T-helper 2 cell (primary cell): ENCODE data around the gene AP1B1.

Experiments
- DNase-seq, 5 experiments: peaks; one replicate each; pipeline versions ENCODE4 v3.0.0 to v3.0.0-alpha.2; 2012 to 2022

Gene AP1B1

DNA sequence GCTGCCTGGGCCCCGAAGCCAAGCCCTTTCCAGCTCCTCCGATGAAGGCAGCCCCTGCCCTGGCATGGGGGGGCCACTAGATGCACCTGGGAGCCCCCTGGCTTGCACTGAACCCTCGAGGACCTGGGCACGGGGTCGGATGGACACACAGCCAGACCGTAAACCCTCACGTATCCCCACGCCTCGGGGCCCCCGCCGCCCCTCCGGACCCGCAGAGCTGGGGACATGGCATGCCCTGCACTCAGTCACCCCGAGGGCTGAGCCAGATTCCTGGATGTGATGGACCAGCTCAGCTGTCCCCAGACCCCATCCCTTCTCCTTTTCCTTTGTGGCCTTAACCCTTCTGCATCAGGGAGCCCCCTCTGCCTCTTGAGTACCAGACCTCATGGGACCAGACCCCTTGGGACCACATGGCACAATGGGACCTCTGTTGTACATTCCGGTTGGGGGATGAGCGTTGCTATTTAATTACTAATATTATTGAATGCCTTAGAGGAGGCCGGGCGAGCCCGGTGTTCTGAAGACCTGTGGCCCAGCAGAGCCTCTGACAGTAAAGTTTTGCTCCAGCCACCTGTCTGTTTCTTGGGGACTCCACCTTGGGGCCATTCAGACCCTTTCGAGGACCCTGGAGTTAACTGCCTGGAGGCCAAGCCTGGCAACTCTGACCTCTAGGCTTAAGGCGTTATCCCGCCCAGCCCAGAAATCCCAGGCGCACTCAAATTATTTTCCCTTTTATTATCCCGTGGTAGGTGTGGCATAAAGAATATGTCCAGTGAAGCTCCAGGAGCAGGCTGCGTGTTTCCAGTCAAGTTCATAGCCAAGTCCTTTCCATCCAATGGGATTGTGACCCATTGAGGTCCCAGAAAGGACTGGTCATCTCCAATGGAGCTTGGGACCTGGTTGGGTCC lies 75.9 kb downstream of the AP1B1 start:
- DNase-seq: no peak

DNA sequence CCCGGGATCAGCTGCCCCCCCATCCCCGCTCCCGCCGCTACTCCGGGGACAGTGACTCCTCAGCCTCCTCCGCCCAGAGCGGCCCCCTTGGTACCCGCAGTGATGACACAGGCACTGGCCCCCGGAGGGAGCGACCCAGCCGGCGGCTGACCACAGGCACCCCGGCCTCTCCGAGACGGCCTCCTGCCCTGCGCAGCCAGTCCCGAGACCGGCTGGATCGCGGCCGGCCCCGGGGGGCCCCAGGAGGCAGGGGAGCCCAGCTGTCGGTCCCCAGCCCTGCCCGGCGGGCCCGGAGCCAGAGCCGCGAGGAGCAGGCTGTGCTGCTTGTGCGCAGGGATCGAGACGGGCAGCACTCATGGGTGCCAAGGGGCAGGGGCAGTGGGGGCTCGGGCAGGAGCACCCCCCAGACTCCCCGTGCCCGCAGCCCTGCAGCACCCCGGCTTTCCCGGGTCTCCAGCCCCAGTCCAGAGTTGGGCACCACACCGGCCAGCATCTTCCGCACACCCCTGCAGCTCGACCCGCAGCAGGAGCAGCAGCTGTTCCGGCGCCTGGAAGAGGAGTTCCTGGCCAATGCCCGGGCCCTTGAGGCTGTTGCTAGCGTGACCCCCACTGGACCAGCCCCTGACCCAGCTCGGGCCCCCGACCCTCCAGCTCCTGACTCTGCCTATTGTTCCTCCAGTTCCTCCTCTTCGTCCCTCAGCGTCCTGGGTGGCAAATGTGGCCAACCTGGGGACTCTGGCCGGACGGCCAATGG lies 76.7 kb downstream of the AP1B1 start:
- no peak for DNase-seq

DNA sequence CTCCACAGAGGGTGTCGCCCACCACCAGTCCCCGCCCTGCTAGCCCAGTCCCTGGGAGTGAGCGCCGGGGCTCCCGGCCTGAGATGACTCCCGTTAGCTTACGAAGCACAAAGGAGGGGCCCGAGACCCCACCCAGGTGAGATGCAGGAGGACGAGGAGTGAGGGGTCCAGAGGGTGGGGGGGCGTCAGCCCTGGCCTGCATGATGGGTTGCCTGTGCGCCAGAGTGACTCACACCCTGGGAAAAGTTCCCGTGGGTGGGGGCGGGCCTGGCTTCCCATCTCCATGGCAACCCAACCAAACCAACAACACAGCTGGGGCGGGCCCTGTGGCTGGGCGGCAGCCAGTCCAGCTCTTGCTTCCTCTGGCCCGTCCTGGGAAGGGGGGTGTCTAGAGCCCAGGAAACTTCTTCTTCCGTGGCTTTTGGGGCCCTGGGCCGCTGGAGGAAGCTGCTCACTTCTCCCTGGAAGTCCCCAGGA lies 77.5 kb downstream of the AP1B1 start:
- DNase-seq: peak in 4 of 5 experiments; percentile 14 to 43 (median 24)

DNA sequence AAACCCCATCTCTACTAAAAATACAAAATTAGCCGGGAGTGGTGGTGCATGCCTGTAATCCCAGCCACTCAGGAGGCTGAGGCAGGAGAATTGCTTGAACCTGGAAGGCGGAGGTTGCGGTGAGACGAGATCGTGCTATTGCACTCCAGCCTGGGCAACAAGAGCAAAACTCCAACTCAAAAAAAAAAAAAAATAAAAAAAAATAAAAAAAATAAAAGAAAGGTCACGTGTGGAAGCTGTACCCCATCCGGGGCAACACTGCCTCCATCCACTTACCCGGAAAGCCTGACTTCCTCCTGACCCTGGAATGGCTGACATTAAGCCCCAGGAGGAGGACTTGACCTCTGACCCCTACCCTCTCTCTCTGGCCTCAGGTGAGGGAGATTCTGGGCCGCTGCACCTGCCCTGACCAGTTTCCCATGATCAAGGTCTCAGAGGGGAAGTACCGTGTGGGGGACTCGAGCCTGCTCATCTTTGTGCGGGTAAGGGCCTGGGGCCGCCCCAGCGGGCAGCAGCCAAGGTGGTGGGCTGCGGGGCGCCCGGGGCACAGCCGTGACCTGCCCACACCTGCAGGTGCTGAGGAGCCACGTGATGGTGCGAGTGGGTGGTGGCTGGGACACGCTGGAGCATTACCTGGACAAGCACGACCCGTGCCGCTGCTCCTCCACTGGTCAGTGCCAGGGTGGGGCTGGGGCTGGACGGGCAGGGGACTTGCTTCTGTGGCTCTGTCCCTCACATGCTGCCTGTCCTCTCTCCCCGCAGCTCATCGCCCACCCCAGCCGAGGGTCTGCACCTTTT lies 78.1 kb downstream of the AP1B1 start:
- no peak for DNase-seq

DNA sequence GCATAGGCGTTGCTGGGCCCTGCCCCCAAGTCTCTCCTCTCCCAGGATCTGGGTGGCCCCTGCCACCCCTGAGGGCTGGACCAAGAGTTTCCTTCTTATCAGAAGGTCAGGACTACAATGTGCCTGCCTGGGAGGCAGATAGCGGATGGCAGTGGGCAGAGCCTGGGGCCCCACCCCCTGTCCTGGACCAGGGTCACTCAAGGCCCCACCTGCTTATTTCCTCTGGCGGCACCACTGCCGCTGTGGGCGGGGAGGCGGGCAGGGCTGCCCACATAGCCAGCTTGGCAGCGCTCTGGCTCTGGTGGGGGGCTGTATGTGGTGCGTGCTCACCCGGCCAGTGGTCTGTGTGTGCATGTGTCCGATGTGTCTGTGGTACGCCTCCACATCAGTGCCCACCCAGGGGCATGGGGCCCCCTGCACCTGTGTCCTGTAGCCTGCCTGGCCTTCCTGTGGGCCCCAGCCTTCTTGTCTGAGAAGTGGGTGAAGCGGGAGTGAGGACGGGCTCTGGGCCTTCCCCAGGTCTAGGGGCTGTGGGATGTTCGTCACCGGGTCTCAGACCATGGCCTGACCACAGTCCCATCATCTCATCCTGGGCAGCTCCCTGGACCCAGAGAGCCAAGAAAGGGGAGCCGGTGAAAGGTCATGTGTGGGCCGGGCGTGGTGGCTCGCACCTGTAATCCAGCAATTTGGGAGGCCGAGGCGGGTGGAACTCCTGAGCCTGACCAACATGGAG lies 78.9 kb downstream of the AP1B1 start:
- DNase-seq: no peak

DNA sequence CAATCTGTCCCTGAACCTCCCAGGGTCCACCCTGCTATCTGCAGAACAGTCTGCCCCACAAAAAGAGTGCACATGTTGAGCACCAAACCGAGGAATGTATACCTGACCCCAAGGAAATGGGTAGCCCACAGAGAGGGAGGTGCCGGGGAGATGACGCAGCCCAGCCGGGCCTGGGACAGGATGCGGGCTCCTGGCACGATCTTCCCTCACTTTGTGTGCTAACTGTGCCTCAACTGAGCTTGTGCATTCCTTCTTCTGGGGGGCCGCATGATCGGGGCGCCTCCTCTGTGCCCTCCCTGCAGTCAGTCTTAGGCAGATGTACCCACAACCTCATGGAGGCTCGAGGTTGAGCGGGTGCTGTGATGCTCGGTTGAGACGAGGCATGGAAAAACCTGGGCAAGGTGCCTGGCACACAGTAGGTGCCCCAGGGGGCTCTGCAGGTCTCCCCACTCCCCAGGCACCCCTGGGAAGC lies 79.5 kb downstream of the AP1B1 start:
- DNase-seq: peak in 2 of 5 experiments; percentile 38 to 89

DNA sequence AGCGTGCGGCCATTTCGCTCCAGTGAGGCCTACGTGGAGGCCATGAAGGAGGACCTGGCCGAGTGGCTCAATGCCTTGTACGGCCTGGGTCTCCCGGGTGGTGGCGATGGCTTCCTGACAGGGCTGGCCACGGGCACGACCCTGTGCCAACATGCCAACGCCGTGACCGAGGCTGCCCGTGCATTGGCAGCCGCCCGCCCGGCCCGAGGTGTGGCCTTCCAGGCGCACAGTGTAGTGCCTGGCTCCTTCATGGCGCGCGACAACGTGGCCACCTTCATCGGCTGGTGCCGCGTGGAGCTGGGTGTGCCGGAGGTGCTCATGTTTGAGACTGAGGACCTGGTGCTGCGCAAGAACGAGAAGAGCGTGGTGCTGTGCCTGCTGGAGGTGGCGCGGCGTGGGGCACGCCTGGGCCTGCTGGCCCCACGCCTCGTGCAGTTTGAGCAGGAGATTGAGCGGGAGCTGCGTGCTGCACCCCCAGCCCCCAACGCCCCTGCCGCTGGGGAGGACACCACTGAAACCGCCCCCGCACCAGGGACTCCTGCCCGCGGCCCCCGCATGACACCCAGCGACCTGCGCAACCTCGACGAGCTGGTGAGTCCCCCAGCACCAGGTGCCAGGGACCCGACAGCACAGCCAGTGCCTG lies 80.1 kb downstream of the AP1B1 start:
- DNase-seq: no peak

DNA sequence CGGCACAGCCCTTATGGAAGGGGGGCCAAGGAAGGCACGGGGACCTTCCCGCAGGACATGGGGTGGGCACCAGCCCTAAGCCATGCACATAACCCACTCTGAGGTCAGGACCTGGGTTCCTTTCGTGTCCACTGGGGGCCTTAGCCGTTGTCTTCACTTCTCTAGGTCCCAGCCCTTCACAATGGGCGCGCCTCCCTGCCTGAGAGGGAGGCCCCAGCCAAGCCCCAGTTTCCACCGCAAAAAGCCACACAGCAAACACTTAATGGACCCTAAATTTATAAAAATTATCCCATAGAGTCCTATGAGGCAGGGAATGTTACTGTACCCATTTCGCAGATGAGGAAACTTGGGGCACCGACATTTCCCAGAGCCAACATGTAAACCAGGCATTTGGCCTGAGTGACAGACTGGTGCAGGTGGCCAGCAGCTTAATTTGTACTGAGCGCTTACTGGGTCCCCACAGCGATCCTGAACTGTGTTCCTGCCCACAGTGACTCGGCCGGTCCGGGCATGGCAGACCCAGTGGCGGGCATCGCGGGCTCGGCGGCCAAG lies 80.7 kb downstream of the AP1B1 start:
- no peak for DNase-seq

DNA sequence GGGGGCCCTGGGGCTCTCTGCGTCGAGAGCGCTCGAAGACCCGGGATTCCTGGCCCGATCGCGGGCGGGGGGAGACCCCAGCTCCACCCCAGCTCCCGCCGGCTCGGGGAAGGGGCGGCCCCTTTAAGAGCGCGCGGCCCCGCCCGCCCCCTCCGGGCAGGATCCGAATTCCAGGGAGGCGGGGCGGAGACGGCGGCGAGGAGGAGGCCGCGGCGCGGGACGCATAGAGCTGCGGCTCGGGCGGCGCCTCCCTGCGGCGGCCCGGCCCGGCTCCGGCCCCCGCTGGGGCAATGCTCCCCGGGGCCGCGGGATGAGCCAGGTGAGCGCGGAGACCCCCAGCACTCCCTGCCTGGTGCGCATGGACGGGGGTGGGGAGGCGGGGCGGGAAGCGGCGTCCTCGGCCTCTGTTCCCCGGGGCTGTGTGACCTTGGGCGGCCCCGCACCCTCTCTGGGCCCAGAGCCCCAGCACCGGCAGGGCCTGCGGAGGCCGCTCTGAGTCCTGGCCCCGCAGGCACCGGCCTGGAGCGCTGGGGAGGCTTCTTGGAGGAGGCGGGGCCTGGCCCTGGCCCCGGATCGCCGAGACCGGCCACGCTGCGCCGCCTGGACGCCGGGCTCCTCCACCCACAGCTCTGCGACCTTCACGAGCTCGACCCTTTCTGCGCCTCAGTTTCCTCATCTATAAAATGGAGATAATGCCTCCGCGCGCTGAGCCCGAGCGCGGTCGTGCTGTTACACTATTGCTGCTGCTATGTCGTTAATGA lies 81.4 kb downstream of the AP1B1 start:
- peak in 3 of 5 experiments; percentile 29 to 41 (median 30) for DNase-seq

DNA sequence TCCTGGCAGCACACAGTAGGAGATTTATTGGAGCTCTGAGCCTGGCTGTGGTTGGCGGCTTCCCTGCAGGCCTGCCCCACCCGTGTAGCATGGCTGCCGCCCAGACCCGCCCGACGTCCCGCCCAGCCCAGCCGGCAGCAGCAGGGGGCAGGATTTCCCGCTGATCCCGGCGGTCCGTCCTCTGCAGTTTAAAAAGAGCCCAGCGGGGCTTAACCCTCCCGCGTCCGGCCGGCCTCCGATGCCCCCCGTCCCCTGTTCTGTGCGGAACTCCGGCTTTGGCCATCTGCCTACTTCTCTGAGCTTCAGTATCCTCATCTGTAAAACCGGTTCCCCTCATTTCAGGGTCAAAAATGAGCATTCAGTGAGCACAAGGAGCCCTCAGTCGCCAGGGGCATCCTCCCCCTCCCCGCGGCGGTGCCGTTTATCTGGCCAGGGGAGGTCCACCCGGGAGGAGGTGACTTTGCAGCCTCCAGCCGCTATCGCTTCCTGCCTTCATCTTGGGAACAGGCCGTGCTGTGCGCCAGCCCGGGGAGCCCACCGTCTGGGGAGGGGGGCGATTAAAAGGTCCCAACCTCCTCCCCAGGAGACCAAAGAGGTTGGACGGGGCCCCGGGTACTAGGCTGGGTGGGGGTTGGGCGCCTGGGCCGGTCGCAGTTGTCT lies 82.1 kb downstream of the AP1B1 start, which contains the start of gene GAS2L1:
GAS2L1 (plus strand) TSS at position 476 of the 660 bp plus-strand sequence. CDS start 1,456 bp downstream, outside the sequence.
- peak in 3 of 5 experiments; percentile 24 to 66 (median 25) for DNase-seq

DNA sequence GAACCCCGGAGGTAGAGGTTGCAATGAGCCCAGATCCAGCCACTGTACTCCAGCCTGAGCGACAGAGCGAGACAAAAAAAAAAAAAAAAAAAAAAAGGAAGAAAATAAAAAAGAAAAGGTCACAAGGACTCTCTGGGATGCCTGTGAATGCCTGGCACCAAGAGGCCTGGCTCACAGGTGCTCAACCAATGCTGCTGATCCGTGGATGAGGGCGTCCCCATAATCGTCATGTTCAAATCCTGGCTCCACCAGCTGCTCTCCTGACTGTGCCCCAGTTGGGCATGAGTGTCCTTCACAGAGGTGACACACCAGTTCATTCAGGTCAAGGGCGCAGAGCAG lies 82.6 kb downstream of the AP1B1 start:
- no peak for DNase-seq

DNA sequence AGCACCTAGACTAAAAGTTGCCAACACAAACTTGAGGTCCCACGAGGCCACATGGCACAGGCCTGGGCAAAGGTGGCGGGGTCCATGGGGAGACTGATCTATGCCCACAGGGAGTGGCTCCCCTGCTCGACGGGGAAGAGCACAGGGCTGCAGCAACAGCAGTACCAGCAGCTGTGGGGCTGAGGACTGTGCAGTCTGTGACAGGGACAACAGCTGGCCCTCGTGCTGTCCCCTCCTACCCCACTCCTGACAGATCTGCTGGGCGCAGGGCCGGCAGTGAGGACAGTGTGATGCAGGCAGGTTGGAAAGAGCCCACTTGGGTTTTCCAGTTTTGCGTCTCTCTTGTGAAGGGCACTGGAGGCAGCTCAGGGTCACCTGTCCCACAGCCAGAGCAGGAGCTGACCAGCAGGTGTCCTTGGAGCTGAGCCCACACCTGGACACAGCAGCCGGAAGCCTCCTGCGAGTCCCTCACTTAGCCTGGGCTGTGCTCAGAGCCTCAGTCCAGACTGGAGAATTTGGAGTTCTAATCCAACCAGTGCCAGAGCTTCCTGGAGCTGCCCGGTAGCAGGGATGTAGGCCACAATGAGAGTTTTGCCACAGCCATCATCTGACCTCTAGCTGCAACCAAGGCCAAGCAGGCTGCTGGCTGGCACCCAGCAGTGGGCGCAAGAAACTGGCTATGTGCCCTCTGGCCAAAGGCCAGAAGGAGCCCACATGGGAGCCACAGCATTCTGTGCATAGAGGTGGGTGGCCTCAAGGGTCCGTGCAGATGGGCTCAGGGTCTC lies 85.5 kb downstream of the AP1B1 start:
- no peak for DNase-seq

DNA sequence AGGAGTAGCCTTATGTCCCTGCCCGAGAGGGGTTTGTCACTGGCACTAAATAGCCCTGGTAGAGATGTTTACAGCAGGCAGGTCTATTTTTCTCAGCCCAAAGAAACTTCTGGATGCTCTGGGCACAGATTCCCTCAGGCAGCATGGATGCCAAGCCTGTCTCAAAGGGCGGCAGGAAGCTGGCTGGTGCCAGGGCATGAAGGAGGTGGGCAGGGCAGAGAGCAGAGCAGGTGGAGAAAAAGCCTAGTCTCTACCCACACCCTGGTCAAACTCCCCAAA lies 86.0 kb downstream of the AP1B1 start:
- DNase-seq: no peak

DNA sequence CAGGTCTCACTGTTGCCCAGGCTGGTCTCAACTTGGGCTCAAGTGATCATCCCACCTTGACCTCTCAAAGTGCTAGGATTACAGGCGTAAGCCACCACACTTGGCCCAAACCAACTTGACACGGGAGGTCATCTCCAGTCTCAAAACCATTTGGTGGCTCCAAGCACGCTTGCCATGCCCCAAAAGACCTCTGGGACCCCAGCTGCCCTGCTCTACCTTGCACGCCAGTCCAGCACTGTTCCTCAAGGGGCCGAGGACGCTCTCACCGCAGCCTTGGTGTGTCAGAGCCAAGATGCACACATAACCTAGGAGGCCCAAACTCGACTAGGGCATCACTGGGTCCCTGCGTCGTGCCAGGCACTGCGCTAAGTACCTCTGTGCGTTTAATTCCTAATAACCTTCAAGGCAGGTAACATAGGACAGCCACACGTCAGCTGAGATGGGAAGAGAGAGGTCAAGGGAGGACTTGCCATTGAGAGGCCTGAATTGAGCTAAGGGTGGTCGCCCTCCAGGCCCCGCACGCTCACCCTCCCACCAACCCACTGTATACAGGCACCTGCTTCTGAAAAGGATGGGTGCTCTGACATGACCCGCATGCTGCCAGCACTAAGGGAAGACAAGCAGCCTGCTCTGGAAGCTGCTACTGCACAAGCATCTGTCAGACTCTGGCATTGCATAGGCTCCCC lies 86.5 kb downstream of the AP1B1 start:
- DNase-seq: no peak

DNA sequence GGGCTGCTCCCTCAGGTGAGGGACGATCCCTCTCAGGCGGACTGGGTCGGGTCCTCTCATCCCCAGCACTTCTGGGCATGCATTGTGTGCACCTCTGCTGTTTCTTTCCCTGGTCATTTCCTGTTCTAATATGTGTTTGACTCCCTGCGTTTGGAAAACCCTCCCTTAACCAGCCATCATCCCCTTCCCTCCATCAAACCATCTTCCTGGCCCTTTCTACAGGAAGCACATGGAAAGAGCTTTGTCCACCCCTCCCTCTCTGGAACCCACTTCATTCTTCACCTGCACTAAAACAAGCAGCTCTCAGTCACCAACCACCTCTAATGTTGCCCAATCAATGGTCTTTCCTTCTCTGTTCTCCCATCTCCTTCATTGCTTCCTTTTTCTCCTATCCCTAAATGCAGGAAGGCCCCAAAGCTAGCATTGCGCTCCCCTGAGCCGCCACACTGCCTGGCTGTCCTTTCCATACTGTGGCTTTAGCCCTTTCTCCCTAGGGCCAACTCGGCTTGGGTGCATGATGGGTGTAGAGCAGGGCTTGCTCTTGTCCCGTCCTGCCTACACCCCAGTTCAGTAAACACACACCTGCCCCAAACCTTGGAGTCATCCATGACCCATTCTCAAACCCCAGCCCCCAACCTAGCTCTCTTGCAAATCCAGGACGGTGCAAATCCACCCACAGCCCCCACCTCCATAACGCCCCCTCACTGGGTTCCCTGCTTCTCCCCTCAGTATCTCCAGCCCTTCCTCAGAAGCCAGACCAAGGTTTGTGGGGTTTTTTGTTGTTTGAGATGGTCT lies 87.4 kb downstream of the AP1B1 start:
- DNase-seq: no peak

DNA sequence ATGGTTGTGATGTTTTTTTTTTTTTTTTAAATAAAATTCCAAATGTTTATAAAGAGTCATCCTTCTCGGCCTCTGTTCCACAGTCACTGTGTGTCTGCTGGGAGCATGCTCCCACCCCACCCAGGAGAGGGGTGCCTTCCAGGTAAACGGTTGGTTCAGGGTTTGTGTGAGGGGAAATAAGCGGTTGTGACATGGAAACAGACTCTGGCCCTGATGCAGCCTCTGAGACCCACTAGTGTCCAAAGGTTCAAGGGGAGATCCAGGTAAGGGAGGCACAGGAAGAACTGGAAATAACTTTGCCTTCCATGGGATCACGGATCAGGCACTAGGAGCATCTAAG lies 87.9 kb downstream of the AP1B1 start:
- no peak for DNase-seq

DNA sequence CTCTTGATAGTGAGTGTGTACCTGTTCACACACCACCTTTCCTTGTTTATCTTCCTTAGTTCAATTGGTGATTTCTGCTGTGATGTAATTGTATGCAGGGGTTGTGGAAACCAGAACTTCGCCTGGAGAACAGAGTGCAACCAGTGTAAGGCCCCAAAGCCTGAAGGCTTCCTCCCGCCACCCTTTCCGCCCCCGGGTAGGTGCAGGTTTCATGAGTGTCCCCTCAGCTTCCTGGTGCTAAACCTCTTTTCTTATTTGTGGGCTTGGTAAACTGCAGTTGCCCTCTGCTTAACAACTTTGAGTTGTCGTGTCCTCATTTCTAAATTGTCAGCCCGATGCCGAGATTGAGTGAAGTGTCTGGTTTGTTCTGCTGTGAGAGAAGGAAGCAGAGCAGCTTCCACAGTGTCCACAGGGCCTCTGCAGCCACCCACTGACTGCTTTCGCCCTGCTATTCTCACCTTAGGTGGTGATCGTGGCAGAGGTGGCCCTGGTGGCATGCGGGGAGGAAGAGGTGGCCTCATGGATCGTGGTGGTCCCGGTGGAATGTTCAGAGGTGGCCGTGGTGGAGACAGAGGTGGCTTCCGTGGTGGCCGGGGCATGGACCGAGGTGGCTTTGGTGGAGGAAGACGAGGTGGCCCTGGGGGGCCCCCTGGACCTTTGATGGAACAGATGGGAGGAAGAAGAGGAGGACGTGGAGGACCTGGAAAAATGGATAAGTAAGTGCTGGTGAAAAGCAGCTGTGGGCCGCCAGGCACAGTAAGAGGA lies 89.1 kb downstream of the AP1B1 start:
- no peak for DNase-seq
